IPS-NIHi7 (cell line): ENCODE data around the gene MPV17L.
"Not testable (repeated sequence)": the region's sequence is repeated elsewhere in the genome, so short reads cannot be mapped to it uniquely, and the experiment has no call there.

Experiments
- DNase-seq: peaks from one replicate; pipeline ENCODE4 v3.0.0; 2012; ENCODE audit warnings: mixed read lengths; ENCODE audit errors: extremely low spot score

MPV17L gene

DNA sequence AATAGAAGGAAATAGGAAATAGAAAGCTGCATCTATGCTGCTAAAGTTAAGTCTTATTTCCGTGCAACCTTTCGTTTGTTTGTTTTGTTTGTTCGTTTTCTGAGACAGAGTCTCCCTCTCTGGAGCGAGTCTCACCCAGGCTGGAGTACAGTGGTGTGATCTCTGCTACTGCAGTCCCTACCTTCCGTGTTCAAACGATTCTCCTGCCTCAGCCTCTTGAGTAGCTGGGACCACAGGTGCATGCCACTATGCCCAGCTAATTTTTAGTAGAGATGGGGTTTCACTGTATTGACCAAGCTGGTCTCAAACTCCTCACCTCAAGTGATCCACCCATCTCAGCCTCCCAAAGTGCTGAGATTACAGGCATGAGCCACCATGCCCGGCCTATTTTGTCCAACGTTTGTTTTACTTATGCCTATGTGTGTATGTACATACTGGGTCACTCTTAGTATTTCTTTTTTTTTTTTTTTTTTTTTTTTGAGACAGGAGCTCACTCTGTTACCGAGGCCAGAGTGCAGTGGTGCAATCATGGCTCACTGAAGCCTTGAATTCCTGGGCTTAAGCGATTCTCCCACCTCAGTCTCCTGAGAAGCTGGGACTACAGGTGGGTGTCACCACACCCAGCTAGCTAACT is 55.7 kb downstream of the MPV17L start:
- DNase-seq: no peak

DNA sequence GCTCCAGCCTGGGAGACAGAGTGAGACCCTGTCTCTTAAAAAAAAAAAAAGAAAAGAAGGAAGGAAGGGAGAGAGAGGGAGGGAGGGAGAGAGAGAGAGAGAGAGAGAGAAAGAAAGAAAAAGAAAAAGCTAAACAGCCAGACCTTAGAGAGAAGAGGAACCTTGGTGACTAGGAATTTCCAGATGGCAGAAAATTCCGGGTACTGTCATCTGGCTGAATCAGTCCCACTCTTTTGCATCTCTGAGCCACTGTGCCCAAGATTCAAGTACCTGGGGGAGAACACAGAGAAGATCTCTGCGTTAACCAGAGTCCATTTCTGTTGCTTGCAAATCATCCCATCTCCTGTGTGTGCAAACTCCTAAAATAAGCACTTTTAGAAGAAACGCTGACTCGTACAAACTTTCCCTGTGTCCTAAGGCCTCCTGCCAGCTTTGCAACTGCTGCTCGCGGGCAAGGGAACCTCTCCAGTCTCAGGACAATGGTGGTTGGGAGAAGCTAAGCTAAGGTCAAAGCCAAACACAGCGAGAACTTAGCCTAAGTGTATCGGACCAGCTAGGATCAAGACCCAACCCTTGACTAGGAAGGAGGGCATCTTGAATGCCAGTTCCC is 56.8 kb downstream of the MPV17L start:
- DNase-seq: no peak

GRCh38 chr16:15453296-15453695 is 57.7 kb downstream of the MPV17L start:
- DNase-seq: not testable (repeated sequence)

GRCh38 chr16:15454933-15455332 is 59.4 kb downstream of the MPV17L start:
- not testable (repeated sequence) for DNase-seq

DNA sequence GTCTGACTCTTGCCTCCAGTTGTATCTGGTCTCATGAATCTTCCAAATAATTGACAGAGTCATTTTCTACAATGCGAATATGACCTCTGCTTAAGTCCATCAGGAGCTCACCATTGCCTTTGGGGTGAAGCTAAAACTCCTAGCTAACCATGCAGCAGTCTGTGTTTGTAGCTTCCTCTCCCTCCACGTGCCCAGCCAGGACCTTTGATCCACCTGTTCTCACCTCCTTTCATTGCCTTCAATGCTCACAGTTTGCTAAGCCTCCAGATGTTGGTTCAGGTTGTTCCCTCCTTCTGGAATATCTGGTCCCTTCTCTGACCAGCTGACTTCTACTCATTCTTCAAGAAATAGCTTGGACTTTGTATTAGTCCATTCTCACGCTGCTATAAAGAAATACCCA is 61.8 kb downstream of the MPV17L start:
- DNase-seq: no peak

GRCh38 chr16:15457958-15458357 is 62.4 kb downstream of the MPV17L start:
- no peak for DNase-seq

- no peak for DNase-seq
These were observed 64.2 kb downstream of the MPV17L start for GRCh38 chr16:15459791-15460190.

- no peak for DNase-seq
These were observed 65.0 kb downstream of the MPV17L start for GRCh38 chr16:15460601-15461000.

- DNase-seq: no peak
These were observed 65.8 kb downstream of the MPV17L start for GRCh38 chr16:15461376-15461775.
